ENCODE results near the gene TMEM163. TPM values are rescaled to one million over a fixed set of nuclear protein-coding genes. Genes with fewer than 3 reads are reported as not detected.

Gene TMEM163
- total RNA-seq, 4 donors from 2014 or later, result 0.34 to 1.2 TPM; not detected in 2

- intact Hi-C loops (cut with DNase I; ENCODE audit: low total_unique reads), result no loop called here
- no peaks in the 10 kb centered on the region for H3K27me3 ChIP-seq
- H3K9me3 ChIP-seq, result no peaks in the 10 kb centered on the region
- TF ChIP-seq POLR2A (IDR thresholded peaks at IDR 0.05) (no peak), CTCF (IDR thresholded peaks at IDR 0.05) (no peak)
- H3K4me3 ChIP-seq, result no peak overlapping the region
- no peaks in the 10 kb centered on the region for H3K36me3 ChIP-seq
- no peak overlapping the region for H3K27ac ChIP-seq
- H3K4me1 ChIP-seq, result no peaks in the 10 kb centered on the region
- no peak for DNase-seq
Observed at GRCh38 chr2:134454931-134455330, 263.9 kb downstream of the TMEM163 start.

DNA sequence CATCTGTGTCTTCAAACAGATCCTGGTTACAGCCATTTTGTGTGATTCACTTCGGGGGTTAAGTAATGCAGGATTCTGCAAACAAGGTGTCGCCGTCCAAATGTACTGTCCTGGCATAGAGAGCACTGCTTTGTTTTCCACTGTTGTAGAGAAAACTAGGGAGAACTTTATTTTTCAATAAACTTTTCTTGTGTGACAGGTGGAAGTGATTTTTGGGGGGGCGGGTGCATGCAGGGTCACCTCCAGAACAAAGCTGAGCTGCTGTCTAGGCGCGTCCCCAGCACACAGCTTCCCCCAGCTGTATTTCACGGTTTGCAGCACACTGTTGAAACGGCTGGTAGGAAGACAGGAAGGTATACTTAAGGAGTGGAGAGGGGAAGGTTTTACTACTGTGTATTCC, 264.4 kb downstream of the TMEM163 start:
- Histone ChIP-seq H3K27me3 (no peaks in the 10 kb centered on the region), H3K27ac (no peak overlapping the region), H3K36me3 (no peaks in the 10 kb centered on the region), H3K4me1 (no peaks in the 10 kb centered on the region), H3K9me3 (no peaks in the 10 kb centered on the region), H3K4me3 (no peak overlapping the region)
- intact Hi-C loops (cut with DNase I; ENCODE audit: low total_unique reads), result no loop called here
- no peak for TF ChIP-seq POLR2A (IDR thresholded peaks at IDR 0.05)
- TF ChIP-seq CTCF (IDR thresholded peaks at IDR 0.05), result no peak
- DNase-seq, result no peak

DNA sequence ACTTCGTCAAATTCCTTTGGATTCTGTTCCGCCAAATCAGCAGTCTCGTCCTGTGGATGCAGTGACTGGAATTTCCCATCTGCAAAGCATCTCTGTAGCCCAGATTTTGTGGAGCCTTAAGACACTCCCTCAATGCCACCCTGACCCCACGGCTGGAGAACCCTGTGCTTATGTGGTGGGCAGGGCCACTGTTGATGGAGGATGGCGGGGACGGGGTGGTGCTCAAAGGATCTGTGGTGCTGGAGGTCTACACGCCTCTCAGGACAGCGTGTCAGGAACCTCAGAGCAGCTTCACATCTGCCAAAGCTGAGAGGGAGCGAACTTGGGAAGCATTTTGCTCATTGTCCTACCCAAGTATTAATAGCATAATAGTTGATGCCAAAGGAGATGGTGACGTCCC, 264.8 kb downstream of the TMEM163 start:
- no peak overlapping the region for H3K27ac ChIP-seq
- H3K4me3 ChIP-seq, result no peak overlapping the region
- H3K9me3 ChIP-seq, result no peaks in the 10 kb centered on the region
- no peaks in the 10 kb centered on the region for H3K4me1 ChIP-seq
- no peaks in the 10 kb centered on the region for H3K36me3 ChIP-seq
- no peak for TF ChIP-seq CTCF (IDR thresholded peaks at IDR 0.05)
- no peak for TF ChIP-seq POLR2A (IDR thresholded peaks at IDR 0.05)
- DNase-seq, result no peak
- intact Hi-C loops (cut with DNase I; ENCODE audit: low total_unique reads), result no loop called here
- H3K27me3 ChIP-seq, result no peaks in the 10 kb centered on the region

DNA sequence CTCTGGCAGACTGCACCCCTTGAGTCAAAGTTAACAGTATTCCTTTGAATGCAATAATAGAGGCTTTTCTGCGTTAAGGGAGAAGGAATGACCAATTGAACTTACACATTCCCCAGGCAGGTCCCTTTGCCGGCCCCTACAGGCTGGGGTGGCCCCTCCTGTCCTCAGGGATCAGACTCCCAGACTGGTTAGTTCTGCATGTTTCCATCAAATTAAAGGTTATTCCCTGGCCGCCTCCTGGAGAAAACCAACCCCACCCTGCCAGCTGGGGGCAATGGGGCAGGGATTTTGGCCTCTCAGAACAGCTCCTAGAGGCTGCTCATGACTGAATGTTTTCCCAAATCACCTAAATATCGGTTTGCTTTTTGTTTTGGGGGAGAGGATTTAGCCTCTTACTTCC, 265.3 kb downstream of the TMEM163 start:
- no peaks in the 10 kb centered on the region for H3K27me3 ChIP-seq
- H3K27ac ChIP-seq, result no peak overlapping the region
- H3K9me3 ChIP-seq, result no peaks in the 10 kb centered on the region
- H3K4me3 ChIP-seq, result no peak overlapping the region
- intact Hi-C loops (cut with DNase I; ENCODE audit: low total_unique reads), result no loop called here
- no peaks in the 10 kb centered on the region for H3K4me1 ChIP-seq
- no peak for DNase-seq
- H3K36me3 ChIP-seq, result no peaks in the 10 kb centered on the region
- no peak for TF ChIP-seq CTCF (IDR thresholded peaks at IDR 0.05)
- TF ChIP-seq POLR2A (IDR thresholded peaks at IDR 0.05), result no peak

- TF ChIP-seq POLR2A (IDR thresholded peaks at IDR 0.05), result no peak
- no peak for TF ChIP-seq CTCF (IDR thresholded peaks at IDR 0.05)
- Histone ChIP-seq H3K27ac (no peak overlapping the region), H3K4me3 (no peak overlapping the region), H3K9me3 (no peaks in the 10 kb centered on the region), H3K36me3 (no peaks in the 10 kb centered on the region), H3K4me1 (no peaks in the 10 kb centered on the region), H3K27me3 (no peaks in the 10 kb centered on the region)
- DNase-seq, result no peak
- intact Hi-C loops (cut with DNase I; ENCODE audit: low total_unique reads), result no loop called here
Observed at GRCh38 chr2:134452042-134452733, 266.6 kb downstream of the TMEM163 start.

Data from uterus (tissue), 4 donors.